ENCODE measurements around the gene FAM227A. TPM values are rescaled to one million over a fixed set of nuclear protein-coding genes. Genes with fewer than 3 reads are reported as not detected.

FAM227A gene
- total RNA-seq, 6 experiments from 2014 or later = 0.02 to 0.20 (median 0.16) TPM; not detected in 2

- Histone ChIP-seq H3K4me3 (no peak overlapping the region), H3K27ac (no peak overlapping the region), H3K36me3 (no peaks in the 10 kb centered on the region), H3K27me3 (no peaks in the 10 kb centered on the region), H3K9me3 (no peaks in the 10 kb centered on the region), H3K4me1 (peaks cover 0 to 4% (median 0%) of the 10 kb centered on the region in 4 donors)
- TF ChIP-seq POLR2A (IDR thresholded peaks at IDR 0.05) (no peak), CTCF (IDR thresholded peaks at IDR 0.05) (no peak)
- DNase-seq = no peak
- ATAC-seq = no peak
- 67% methylated on average over 3 of the region's 3 CpGs for WGBS (ENCODE audit: insufficient coverage, low coverage, low lambda C conversion rate, missing lambda C conversion rate)
- intact Hi-C loops (cut with DNase I) = no loop called here
Observed at GRCh38 chr22:38566726-38567504, 89.3 kb downstream of the FAM227A start.

- TF ChIP-seq CTCF (IDR thresholded peaks at IDR 0.05) (no peak), POLR2A (IDR thresholded peaks at IDR 0.05) (no peak)
- 80% methylated on average over 1 of the region's 1 CpG for WGBS (ENCODE audit: insufficient coverage, low coverage, low lambda C conversion rate, missing lambda C conversion rate)
- no peak for DNase-seq
- peaks cover 0 to 4% (median 0%) of the 10 kb centered on the region in 4 donors for H3K4me1 ChIP-seq
- intact Hi-C loops (cut with DNase I) = no loop called here
- no peak overlapping the region for H3K4me3 ChIP-seq
- H3K27ac ChIP-seq = no peak overlapping the region
- no peaks in the 10 kb centered on the region for H3K36me3 ChIP-seq
- ATAC-seq = no peak
- H3K9me3 ChIP-seq = no peaks in the 10 kb centered on the region
- H3K27me3 ChIP-seq = no peaks in the 10 kb centered on the region
Observed at GRCh38 chr22:38565441-38565840, 90.8 kb downstream of the FAM227A start.

- Histone ChIP-seq H3K9me3 (no peaks in the 10 kb centered on the region), H3K27me3 (no peaks in the 10 kb centered on the region), H3K4me1 (peaks cover 0 to 3% (median 0%) of the 10 kb centered on the region in 4 donors), H3K4me3 (no peak overlapping the region), H3K36me3 (no peaks in the 10 kb centered on the region), H3K27ac (no peak overlapping the region)
- WGBS (ENCODE audit: insufficient coverage, low coverage, low lambda C conversion rate, missing lambda C conversion rate) = 92% methylated on average over 2 of the region's 2 CpGs
- DNase-seq (no peak), ATAC-seq (no peak)
- intact Hi-C loops (cut with DNase I) = no loop called here
- no peak for TF ChIP-seq CTCF (IDR thresholded peaks at IDR 0.05)
- TF ChIP-seq POLR2A (IDR thresholded peaks at IDR 0.05) = no peak
Observed at GRCh38 chr22:38564669-38565068, 91.5 kb downstream of the FAM227A start.

- TF ChIP-seq POLR2A (IDR thresholded peaks at IDR 0.05) (no peak), CTCF (IDR thresholded peaks at IDR 0.05) (no peak)
- no peaks in the 10 kb centered on the region for H3K36me3 ChIP-seq
- DNase-seq (no peak), ATAC-seq (no peak)
- intact Hi-C loops (cut with DNase I) = no loop called here
- H3K27ac ChIP-seq = no peak overlapping the region
- H3K4me3 ChIP-seq = no peak overlapping the region
- H3K9me3 ChIP-seq = no peaks in the 10 kb centered on the region
- no peaks in the 10 kb centered on the region for H3K27me3 ChIP-seq
- WGBS (ENCODE audit: insufficient coverage, low coverage, low lambda C conversion rate, missing lambda C conversion rate) = 93% methylated on average over 2 of the region's 3 CpGs
- H3K4me1 ChIP-seq = no peaks in the 10 kb centered on the region
Observed at GRCh38 chr22:38554281-38554680, 101.9 kb downstream of the FAM227A start.
